ENCODE results near the gene SLC2A3. TPM values are rescaled to one million over a fixed set of nuclear protein-coding genes. Genes with fewer than 3 reads are reported as not detected.
"Not testable (repeated sequence)": the region's sequence is repeated elsewhere in the genome, so short reads cannot be mapped to it uniquely, and the experiment has no call there.

SLC2A3 gene
- total and polyA plus RNA-seq, 9 donors = 14.1 to 100 (median 28.0) TPM

DNA sequence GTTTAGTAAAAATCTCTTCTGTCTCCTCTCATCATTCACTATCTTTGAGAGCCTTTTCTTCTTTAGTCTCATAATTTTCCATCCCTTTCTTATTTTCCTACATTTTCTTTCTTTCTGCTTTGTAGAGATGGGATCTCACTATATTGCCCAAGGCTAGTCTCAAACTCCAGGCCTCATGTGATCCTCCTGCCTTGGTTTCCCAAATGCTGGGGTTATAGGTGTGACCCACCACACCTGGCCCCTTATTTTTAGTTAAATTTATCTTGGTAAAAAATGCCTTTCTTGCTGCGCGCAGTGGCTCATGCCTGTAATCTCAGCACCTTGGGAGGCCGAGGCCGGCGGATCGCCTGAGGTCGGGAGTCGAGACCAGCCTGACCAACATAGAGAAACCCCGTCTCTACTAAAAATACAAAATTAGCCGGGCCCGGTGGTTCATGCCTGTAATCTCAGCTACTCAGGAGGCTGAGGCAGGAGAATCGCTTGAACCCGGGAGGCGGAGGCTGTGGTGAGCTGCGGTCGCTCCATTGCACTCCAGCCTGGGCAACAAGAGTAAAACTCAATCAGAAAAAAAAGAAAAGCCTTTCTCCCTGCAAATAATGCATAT, 996 bp downstream of the SLC2A3 start:
- Histone ChIP-seq H3K4me3 (peak overlapping the region; percentile 57), H3K27ac (peak overlapping the region; percentile 18 to 54), H3K27me3 (no peaks in the 10 kb centered on the region), H3K4me1 (ENCODE audit: insufficient read depth) (peaks cover 1% of the 10 kb centered on the region), H3K9me3 (no peaks in the 10 kb centered on the region), H3K36me3 (no peaks in the 10 kb centered on the region)
- peak in 1 of 5 donors; percentile 34 for DNase-seq
- intact Hi-C loops (cut with DNase I) = loop anchor here in 3 of 4 donors (5.0 to 10.0 kb wide), 4 partner anchors 57 to 310 kb away; no protein-coding TSS in a partner anchor
- 14 to 34% (median 16%) methylated on average over 16 of the region's 16 CpGs for WGBS, 3 donors
- TF ChIP-seq EP300 (IDR thresholded peaks at IDR 0.05) (no peak), POLR2A (IDR thresholded peaks at IDR 0.05) (no peak)
- TF ChIP-seq, protein P1, sequence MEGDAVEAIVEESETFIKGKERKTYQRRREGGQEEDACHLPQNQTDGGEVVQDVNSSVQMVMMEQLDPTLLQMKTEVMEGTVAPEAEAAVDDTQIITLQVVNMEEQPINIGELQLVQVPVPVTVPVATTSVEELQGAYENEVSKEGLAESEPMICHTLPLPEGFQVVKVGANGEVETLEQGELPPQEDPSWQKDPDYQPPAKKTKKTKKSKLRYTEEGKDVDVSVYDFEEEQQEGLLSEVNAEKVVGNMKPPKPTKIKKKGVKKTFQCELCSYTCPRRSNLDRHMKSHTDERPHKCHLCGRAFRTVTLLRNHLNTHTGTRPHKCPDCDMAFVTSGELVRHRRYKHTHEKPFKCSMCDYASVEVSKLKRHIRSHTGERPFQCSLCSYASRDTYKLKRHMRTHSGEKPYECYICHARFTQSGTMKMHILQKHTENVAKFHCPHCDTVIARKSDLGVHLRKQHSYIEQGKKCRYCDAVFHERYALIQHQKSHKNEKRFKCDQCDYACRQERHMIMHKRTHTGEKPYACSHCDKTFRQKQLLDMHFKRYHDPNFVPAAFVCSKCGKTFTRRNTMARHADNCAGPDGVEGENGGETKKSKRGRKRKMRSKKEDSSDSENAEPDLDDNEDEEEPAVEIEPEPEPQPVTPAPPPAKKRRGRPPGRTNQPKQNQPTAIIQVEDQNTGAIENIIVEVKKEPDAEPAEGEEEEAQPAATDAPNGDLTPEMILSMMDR (IDR thresholded peaks at IDR 0.05) = no peak

- Histone ChIP-seq H3K36me3 (no peaks in the 10 kb centered on the region), H3K4me3 (peak overlapping the region; percentile 57), H3K9me3 (no peaks in the 10 kb centered on the region), H3K27me3 (no peaks in the 10 kb centered on the region), H3K4me1 (ENCODE audit: insufficient read depth) (peaks cover 1% of the 10 kb centered on the region), H3K27ac (peak overlapping the region; percentile 18 to 49)
- intact Hi-C loops (cut with DNase I) = loop anchor here in 2 of 4 donors (10.0 kb wide), 3 partner anchors 61 to 311 kb away; no protein-coding TSS in a partner anchor
- TF ChIP-seq POLR2A (IDR thresholded peaks at IDR 0.05) = no peak
- no peak for TF ChIP-seq EP300 (IDR thresholded peaks at IDR 0.05)
- TF ChIP-seq, protein P1 (IDR thresholded peaks at IDR 0.05) = no peak
- DNase-seq = no peak
- 26 to 39% (median 29%) methylated on average over 13 to 14 of the region's 14 CpGs for WGBS, 3 donors
Measured at GRCh38 chr12:7934091-7934888, 1.7 kb downstream of the SLC2A3 start.

DNA sequence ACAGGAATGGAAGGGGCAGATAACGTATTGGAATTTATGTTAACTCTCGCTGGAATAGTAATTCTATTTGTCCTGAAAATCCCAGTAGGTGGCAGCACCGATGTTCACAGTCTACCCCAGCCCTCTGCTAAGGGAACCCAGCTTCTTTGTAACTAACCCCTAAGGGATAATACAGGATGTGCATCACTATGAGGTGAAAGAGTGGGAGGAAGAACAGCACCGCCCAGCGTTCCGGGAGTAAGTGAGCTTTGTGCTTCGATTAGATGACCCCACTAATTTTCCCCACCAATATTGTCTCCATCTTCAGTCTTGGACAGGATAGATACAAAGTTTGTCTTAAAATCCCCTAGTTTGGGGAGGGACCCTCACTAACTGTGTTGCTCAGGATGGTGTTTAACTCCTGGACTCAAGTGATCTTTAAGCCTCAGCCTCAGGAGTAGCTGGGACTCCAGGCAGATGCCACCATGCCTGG, 2.7 kb downstream of the SLC2A3 start:
- intact Hi-C loops (cut with DNase I) = loop anchor here in 2 of 4 donors (10.0 kb wide), 3 partner anchors 62 to 312 kb away; no protein-coding TSS in a partner anchor
- Histone ChIP-seq H3K27ac (peak overlapping the region in 1 of 2 donors; percentile 49), H3K4me3 (no peak overlapping the region), H3K36me3 (no peaks in the 10 kb centered on the region), H3K27me3 (no peaks in the 10 kb centered on the region), H3K4me1 (ENCODE audit: insufficient read depth) (peaks cover 1% of the 10 kb centered on the region), H3K9me3 (no peaks in the 10 kb centered on the region)
- 2 to 5% (median 3%) methylated on average over 7 of the region's 7 CpGs for WGBS, 3 donors
- peak; percentile 67 to 83 (median 77) for DNase-seq
- TF ChIP-seq POLR2A (IDR thresholded peaks at IDR 0.05) = no peak
- TF ChIP-seq, protein P1 (IDR thresholded peaks at IDR 0.05) = peak; percentile 45 to 79 (median 75)

GRCh38 chr12:7932599-7933240, 3.3 kb downstream of the SLC2A3 start:
- H3K36me3 ChIP-seq; H3K4me3 ChIP-seq; H3K27me3 ChIP-seq; H3K4me1 ChIP-seq (ENCODE audit: insufficient read depth); H3K9me3 ChIP-seq; H3K27ac ChIP-seq; DNase-seq: not testable (repeated sequence)
- 77 to 81% (median 77%) methylated on average over 11 of the region's 11 CpGs for WGBS, 3 donors
- intact Hi-C loops (cut with DNase I) = loop anchor here in 2 of 4 donors (10.0 kb wide), 3 partner anchors 62 to 312 kb away; no protein-coding TSS in a partner anchor
